AG09319 (cell line): ENCODE data around the gene SLC2A4RG.

Experiments
- DNase-seq: peaks from one replicate; pipeline ENCODE4 v3.0.0-alpha.2; 2010; ENCODE audit warnings: low read depth; ENCODE audit errors: extremely low read depth
- CTCF ChIP-seq: IDR thresholded peaks from 2 replicates; pipeline ENCODE4 v1.5.1; 2011; ENCODE audit warnings: low read depth, mild to moderate bottlenecking, inconsistent platforms, low read length, moderate library complexity

SLC2A4RG gene

GRCh38 chr20:63693083-63693732 lies 46.4 kb upstream of the SLC2A4RG start:
- TF ChIP-seq CTCF, result no peak
- no peak for DNase-seq

GRCh38 chr20:63693733-63694583 lies 45.6 kb upstream of the SLC2A4RG start:
- no peak for DNase-seq
- no peak for TF ChIP-seq CTCF

- DNase-seq, result no peak
- no peak for TF ChIP-seq CTCF
These were observed 44.8 kb upstream of the SLC2A4RG start for GRCh38 chr20:63694584-63695423.

GRCh38 chr20:63695424-63696305 lies 43.9 kb upstream of the SLC2A4RG start:
- no peak for TF ChIP-seq CTCF
- no peak for DNase-seq

GRCh38 chr20:63696306-63696627 lies 43.3 kb upstream of the SLC2A4RG start:
- no peak for DNase-seq
- TF ChIP-seq CTCF, result no peak

- no peak for DNase-seq
- no peak for TF ChIP-seq CTCF
These were observed 42.8 kb upstream of the SLC2A4RG start, which contains the start of gene TNFRSF6B for GRCh38 chr20:63696628-63697356. TNFRSF6B (plus strand) TSS chr20:63696652; CDS start chr20:63696768, 116 bp downstream.
